Measurements from ENCODE around the gene TMEM43. TPM values are rescaled to one million over a fixed set of nuclear protein-coding genes. Genes with fewer than 3 reads are reported as not detected.

TMEM43 gene
- total and polyA plus RNA-seq, 8 donors: 11.2 to 31.2 (median 17.6) TPM

DNA sequence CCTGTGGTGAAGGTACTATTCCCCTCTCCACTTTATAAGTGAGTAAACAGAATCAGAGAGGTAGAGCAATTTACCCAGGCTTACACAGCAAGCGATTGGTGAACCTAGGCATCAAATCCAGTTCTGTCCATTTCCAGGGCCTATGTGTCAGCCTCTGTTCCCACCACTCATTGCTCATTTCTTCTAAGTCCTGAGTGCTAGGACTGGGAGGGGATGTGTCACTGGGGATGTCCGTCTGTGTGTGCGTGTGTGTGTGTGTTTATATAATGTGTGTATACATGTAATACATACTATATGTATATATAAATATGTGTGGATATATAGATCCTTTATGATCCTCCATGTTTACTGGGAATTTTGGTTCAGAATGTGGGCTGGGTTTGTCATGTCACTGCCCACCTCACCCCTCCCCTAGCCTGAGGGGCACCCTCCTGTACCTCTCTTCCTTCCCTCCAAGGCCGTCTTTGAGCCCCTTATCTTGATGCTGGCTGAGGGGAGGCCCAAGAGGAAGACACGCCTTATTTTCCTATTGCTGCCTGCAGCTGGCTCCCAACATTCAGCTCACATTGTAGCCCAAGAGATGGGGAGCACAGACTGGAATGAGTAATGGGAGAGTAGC is 2.1 kb downstream of the TMEM43 start:
- Histone ChIP-seq H3K36me3 (peaks cover under 1 to 27% (median 3%) of the 10 kb centered on the region in 3 donors), H3K27me3 (no peaks in the 10 kb centered on the region), H3K9me3 (no peaks in the 10 kb centered on the region), H3K27ac (no peak overlapping the region), H3K4me1 (peaks cover 7 to 22% (median 15%) of the 10 kb centered on the region in 3 donors), H3K4me3 (no peak overlapping the region)
- TF ChIP-seq, protein P1, sequence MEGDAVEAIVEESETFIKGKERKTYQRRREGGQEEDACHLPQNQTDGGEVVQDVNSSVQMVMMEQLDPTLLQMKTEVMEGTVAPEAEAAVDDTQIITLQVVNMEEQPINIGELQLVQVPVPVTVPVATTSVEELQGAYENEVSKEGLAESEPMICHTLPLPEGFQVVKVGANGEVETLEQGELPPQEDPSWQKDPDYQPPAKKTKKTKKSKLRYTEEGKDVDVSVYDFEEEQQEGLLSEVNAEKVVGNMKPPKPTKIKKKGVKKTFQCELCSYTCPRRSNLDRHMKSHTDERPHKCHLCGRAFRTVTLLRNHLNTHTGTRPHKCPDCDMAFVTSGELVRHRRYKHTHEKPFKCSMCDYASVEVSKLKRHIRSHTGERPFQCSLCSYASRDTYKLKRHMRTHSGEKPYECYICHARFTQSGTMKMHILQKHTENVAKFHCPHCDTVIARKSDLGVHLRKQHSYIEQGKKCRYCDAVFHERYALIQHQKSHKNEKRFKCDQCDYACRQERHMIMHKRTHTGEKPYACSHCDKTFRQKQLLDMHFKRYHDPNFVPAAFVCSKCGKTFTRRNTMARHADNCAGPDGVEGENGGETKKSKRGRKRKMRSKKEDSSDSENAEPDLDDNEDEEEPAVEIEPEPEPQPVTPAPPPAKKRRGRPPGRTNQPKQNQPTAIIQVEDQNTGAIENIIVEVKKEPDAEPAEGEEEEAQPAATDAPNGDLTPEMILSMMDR (IDR thresholded peaks at IDR 0.05): no peak
- DNase-seq (peak in 1 of 6 donors; percentile 7), FAIRE-seq (no peak), ATAC-seq (no peak)
- intact Hi-C loops (cut with DNase I): no loop called here
- 74 to 78% methylated on average over 5 of the region's 5 CpGs for WGBS, 2 donors

DNA sequence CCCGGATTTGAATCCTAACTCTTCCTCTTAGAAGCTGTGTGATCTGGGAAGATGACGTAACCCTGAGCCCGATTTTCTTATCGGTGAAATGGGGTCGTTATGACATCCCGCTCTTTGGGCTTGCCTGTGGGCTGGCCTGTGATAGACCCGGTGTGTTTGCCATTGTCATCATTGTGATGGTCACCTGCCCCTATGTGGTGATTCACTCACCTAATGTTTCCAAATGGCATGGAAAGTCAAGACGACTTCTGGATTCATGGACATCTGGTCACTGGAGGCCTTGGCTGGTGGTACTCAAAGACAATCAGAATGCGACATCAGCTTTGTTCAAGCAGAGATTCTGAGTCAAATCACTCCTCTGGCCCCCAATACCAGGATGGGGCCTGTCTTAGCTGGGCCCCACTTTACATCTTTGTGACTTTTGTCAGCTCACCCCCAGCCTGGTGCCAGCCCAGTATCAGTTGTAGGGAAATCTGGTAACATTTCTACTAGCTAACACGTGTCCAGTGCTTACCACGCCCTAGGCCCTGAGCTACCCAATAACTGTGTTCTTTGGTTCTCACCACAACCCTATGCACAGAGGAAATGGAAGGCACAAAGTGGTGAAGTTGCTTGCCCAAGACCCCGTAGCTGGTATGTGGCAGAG is 2.8 kb downstream of the TMEM43 start:
- Histone ChIP-seq H3K9me3 (no peaks in the 10 kb centered on the region), H3K36me3 (peaks cover 3 to 33% (median 6%) of the 10 kb centered on the region in 3 donors), H3K4me1 (peaks cover 7 to 22% (median 15%) of the 10 kb centered on the region in 3 donors), H3K4me3 (no peak overlapping the region), H3K27ac (no peak overlapping the region), H3K27me3 (no peaks in the 10 kb centered on the region)
- TF ChIP-seq, protein P1 (IDR thresholded peaks at IDR 0.05): no peak
- intact Hi-C loops (cut with DNase I): no loop called here
- DNase-seq: no peak
- WGBS, 2 donors: 90 to 92% methylated on average over 12 of the region's 12 CpGs
- no peak for FAIRE-seq
- no peak for ATAC-seq

DNA sequence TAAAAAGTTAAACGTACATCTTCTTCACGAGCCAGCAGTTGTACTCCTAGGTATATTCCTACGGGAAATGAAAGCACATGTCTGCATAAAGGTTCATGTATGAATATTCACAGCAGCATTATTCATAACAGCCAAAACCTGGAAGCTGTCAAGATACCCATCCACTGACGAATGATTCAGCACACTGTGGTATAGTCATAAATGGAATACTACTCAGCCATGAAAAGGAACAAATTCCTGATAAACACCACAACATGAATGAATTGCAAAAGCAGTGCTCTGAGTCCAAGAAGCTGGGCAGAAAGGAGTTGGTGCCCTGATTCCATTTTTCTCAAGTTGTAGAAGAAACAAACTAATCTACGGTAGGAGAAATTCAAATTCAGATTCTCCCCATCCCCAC is 3.9 kb downstream of the TMEM43 start:
- no peak for ATAC-seq
- peaks cover 3 to 44% (median 10%) of the 10 kb centered on the region in 3 donors for H3K36me3 ChIP-seq

DNA sequence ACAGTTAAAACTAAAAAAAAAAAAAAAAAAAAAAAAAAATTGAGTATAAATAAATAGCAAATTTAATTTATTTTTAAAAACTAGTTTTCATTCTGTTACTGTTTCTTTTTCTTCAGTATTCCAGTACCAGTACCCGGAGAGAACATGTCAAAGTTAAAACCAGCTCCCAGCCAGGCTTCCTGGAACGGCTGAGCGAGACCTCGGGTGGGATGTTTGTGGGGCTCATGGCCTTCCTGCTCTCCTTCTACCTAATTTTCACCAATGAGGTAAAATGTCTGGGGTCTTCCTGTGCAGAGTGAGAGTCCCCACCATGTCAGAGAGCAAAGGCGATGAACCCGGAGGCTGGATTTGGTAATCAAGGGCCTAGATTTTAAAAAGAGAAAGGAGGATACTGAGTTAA is 4.4 kb downstream of the TMEM43 start:
- 97 to 98% methylated on average over 6 of the region's 6 CpGs for WGBS, 2 donors
- TF ChIP-seq, protein P1 (IDR thresholded peaks at IDR 0.05): no peak
- DNase-seq (no peak), ATAC-seq (no peak), FAIRE-seq (no peak)
- Histone ChIP-seq H3K36me3 (peaks cover 3 to 50% (median 10%) of the 10 kb centered on the region in 3 donors), H3K4me1 (peaks cover 7 to 16% (median 15%) of the 10 kb centered on the region in 3 donors), H3K27me3 (no peaks in the 10 kb centered on the region), H3K9me3 (no peaks in the 10 kb centered on the region), H3K27ac (no peak overlapping the region), H3K4me3 (no peak overlapping the region)
- intact Hi-C loops (cut with DNase I): no loop called here

More for the DNA sequence above, 3.9 kb downstream of the TMEM43 start:
- no peak overlapping the region for H3K4me3 ChIP-seq
- WGBS, 2 donors: 97 to 98% methylated on average over 5 of the region's 5 CpGs
- peaks cover 7 to 18% (median 15%) of the 10 kb centered on the region in 3 donors for H3K4me1 ChIP-seq
- no peak for DNase-seq
- no peak overlapping the region for H3K27ac ChIP-seq
- H3K27me3 ChIP-seq: no peaks in the 10 kb centered on the region
- H3K9me3 ChIP-seq: no peaks in the 10 kb centered on the region
- FAIRE-seq: no peak
- intact Hi-C loops (cut with DNase I): no loop called here
- TF ChIP-seq, protein P1 (IDR thresholded peaks at IDR 0.05): no peak

DNA sequence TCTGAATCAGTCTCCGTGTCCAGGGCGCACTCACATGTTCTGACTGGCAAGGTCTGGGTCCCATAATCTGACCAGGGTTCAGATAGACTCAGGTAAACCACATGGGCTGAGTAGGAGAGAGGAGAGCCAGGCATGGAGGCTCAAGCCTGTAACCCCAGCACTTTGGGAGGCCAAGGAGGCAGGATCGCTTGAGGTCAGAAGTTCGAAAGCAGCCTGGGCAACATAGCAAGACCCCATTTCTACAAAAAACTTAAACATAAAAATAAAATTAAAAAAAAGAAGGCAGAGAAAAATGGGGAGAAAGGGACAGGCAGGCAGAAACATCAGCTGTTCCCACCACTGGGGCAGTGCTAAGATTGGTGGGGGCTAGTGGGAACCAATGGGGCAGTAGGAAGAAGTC is 5.4 kb downstream of the TMEM43 start:
- TF ChIP-seq, protein P1 (IDR thresholded peaks at IDR 0.05): no peak
- intact Hi-C loops (cut with DNase I): no loop called here
- no peaks in the 10 kb centered on the region for H3K9me3 ChIP-seq
- H3K27me3 ChIP-seq: no peaks in the 10 kb centered on the region
- WGBS, 2 donors: 97 to 100% methylated on average over 4 of the region's 4 CpGs
- H3K27ac ChIP-seq: no peak overlapping the region
- peaks cover 7 to 16% (median 15%) of the 10 kb centered on the region in 3 donors for H3K4me1 ChIP-seq
- H3K4me3 ChIP-seq: no peak overlapping the region
- peaks cover 3 to 59% (median 16%) of the 10 kb centered on the region in 3 donors for H3K36me3 ChIP-seq
- no peak for FAIRE-seq
- no peak for ATAC-seq
- DNase-seq: no peak
